GM21529 (cell line): ENCODE data around the gene MAPRE3.

ENCODE experiments used
- ATAC-seq: cut with Tn5 transposase; IDR thresholded peaks from one replicate; pipeline ENCODE4 v1.9.1; 2021; ENCODE audit not compliant: unreplicated experiment

Gene MAPRE3

DNA sequence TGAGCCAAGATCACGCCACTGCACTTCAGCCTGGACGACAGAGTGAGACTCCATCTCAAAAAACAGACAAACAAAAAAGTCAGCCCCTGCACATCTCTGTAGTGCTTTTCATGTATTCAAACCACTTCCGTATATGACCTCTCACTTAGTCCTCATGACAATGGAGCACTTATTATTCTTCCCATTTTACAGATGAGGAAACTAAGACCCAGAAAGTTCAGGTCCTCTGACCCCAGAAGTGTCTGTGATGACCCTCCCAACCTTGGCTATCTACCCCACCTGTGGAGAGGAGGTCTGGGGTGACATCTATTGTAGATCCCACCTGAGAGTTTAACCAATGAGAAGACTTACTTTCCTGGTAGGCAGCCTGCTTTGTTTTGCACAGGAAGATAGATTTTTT, 21.6 kb upstream of the MAPRE3 start:
- no peak for ATAC-seq

DNA sequence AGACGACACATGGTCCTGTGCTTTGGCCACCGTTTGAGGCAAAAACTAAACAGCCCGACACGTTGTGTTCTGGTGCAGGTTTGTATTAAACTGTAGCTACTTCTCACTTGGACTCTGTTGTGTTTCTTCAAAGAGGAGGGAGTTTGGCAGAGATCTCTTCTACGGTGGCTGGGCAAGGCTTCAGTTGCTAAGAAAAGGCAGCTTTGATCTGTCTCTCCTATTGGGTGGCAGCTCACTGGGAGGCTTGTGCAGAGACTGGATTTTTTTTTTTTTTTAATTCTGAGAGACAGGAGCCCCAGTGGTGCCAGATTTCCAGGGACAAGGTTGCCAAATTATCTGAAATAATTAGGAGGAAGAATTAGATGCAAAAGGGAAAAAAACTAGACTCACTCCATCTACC, 20.2 kb upstream of the MAPRE3 start:
- ATAC-seq = no peak

DNA sequence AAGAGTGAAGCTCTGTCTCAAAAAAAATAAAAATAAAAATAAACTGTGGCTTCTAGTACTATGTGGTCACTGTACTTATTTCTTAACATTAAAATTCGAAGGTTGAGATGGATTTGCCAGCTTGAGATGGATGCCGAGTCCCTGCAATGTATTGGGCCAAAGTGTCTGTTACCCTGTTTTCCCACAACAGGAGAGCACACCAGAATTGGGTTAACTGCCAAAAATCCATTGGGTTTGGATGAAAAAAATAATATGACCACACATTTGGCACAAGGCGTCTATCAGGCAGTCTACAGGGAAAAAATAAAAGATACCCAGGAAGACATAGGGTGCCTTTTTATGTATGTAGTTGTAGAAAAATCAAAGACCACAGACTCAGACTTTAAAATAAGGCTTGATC, 19.2 kb upstream of the MAPRE3 start:
- no peak for ATAC-seq

DNA sequence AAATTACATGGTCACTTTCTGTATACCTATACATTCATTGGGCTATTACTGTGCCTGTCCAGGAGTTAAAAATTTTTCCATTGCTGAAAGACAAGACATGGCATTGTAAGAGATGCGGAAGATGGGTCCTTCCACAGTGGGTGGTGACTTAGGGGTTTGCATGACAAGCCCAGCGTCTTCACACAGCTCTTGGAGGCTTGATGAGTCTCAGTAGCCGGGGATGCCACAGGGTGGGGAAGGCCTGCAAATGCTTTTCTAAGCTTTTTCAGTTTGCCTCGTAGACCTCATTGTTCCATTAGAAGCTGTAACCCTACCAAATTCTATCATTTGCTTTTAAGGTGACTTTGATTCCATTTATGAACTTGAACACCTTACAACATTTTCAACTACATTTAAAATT, 18.1 kb upstream of the MAPRE3 start:
- ATAC-seq = no peak

DNA sequence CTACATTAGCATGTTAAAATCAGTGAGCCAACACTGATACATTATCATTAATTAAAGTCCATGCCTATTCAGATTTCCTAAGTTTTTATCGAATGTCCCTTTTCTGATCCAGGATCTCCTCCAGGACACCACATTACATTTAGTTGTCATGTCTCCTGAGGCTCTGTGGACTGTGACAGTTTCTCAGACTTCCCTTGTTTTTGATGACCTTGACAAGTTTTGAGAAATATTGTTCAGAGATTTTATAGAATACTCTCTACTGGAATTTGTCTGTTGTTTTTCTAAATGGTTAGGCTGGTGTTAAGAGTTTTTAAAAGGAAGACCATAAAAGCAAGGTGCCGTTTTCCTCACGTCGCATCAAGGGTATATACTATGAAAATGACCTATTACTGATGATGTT, 16.3 kb upstream of the MAPRE3 start:
- no peak for ATAC-seq

DNA sequence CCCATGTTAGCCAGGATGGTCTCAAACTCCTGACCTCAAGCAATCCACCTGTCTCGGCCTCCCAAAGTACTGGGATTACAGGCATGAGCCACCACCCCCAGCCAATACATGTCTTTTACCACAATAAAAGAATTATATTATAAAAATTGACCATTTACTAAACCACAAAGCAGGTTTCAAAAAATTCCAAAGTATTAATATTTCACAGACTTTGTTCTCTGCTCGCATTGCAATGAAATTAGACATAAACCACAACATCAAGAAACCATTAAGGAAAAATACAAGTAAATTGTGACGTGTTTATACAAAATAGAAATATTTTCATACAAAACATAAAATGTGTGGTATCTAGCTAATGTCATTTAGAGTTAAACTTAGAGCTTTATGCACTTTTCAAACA, 13.4 kb upstream of the MAPRE3 start:
- ATAC-seq = no peak

DNA sequence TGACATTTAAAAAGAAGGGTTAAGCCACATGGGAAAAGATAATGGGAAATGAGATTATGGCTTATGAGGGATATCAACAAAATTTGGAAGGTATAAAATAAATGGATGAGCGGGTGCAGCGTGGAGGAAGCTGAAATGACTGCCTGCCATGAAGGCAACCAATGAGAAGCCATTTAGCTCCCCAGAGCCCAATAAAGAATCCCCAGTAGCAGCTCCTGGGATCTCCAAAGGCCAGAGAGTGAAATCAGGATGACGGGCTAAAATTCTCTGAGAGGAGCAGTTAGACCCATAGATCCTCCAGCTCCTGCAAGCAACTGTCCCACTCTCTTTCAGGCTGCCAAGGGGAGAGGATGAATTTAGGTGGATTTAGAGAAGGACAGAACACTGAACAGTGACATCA, 12.9 kb upstream of the MAPRE3 start:
- no peak for ATAC-seq

DNA sequence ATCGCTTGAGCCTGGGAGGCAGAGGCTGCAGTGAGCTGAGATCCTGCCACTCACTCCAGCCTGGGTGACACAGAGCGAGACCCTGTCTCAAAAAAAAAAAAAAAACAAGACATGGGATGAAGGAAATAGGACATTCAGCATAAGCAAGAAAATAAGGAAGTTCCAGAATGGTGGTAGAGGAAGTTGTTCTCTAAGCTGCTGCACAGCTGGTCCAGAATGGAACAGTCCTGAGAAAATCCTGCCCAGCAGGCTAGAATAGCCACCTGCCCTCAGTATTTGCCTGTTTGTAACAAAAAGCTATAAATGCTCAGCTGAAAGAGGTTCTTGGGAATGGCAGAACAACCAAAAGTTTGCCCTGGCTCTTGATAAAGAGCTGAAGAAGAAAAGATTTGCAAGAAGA, 11.1 kb upstream of the MAPRE3 start:
- no peak for ATAC-seq

DNA sequence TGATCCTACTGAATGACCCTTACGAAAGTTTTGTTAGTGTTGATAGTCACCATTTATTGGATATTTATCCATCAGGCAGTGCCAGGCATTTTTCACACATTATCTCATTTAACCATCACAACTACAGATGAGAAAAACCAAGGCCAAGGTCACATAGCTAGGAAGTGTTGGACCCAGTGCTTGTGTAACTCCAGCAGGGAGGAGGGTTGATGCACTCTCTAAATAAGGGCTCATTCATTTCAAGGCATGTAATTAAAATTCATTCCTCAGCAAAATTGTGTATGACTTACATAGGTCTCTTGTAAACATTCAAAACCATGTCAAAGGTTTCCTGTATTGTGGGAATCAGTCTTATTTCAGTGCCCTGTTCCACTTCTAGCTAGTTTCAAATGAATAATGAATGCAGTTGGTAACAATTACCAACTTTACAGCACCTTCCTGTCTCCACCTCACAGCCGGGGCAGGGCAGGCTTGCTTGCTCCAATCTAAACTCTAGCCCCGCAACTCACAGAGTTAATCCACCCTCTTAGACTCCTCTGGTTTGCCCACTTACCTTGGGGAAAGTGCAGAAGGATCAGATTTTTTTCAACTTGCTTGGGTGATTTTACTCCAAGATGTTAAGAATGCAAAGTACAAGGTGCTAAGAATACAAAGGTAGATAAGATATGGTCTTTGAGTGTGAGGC, 5.8 kb upstream of the MAPRE3 start:
- ATAC-seq = no peak

DNA sequence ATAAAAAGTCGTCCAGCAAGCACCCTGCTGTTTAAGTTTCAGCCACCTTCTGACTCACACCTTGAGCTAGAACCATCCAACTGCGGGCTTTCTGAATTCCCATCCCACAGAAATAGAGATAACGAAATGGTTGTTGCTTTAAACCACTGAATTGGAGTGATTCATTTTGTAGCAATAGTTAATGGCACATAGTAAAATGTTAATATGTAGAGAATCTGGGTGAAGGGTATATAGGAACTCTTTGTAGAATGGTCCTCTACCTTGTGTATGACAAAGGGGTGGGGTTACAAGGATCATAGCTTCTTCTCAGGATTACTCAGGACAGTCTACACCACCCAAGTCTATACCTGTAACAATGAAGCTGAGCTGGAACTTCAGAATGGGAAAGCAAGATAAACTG, 2.4 kb upstream of the MAPRE3 start:
- no peak for ATAC-seq

DNA sequence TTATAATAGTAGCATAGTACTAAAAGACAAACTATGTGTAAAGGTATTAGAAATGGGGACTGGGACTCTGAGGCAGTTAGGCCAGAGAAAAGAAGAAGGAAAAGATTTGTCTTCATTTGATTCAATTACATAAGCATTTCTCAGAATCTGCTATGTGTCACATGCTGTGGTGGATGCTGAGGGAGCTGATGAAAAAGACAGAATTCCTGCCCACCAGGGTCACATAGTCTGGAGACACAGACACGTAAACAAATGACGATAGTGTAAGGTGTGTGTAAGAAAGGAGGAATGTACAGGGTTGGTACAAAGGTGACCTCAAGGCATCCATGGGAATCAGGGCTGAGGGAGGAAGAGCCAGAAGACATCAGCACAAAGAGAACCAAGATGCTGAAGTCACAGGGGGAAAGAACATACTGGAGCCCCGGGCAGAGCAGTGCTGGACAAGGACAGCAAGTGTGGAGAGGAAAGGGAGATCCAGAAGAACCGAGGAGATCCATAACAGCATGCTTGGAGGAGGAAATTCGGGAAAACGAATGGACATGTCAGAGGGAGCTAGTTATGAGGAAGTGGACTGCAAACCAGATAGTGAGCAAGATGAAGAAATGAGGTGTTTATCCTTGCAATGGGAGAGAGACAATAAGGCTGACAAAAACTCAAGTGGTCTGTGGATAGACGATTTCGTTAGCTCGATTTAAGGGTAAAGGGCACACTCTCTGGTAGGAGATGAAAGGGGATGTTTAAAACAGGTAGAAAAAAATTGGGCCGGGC, 1.2 kb upstream of the MAPRE3 start:
- no peak for ATAC-seq

DNA sequence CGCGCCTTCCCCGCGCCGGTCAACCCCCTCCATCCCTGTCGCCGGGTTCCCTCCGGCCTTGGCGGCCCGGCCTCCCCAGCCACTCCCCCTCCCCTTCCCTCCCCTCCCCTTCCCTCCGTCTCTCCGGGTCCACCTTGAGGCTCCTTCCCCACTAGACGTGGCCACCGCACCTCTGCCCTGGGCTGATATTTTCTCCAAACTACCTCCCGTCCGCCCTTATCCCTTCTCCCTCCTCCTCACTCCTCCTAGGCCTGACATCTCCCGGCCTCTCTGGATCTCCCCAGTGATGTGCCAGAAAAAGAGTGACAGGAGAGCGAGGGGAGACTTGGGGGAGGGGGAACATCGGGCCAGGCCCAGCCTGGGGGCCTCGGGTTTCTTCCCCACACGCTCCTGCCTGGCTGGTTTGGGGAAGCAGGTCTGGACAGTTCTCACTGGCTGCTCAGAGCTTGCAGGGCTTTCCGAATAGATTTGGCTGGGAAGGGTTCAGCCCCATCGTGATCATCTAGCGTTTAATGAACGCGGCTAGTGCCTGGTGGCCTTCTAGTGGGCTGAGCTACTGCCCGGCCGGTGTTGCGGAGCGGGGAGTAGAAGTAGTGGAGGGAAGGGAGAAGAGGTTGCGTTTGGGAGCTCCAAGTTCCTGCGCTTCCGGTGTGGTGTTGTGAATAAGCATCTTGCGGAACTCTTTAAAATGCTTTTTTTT, 641 bp downstream of the MAPRE3 start:
- peak; percentile 22 for ATAC-seq

DNA sequence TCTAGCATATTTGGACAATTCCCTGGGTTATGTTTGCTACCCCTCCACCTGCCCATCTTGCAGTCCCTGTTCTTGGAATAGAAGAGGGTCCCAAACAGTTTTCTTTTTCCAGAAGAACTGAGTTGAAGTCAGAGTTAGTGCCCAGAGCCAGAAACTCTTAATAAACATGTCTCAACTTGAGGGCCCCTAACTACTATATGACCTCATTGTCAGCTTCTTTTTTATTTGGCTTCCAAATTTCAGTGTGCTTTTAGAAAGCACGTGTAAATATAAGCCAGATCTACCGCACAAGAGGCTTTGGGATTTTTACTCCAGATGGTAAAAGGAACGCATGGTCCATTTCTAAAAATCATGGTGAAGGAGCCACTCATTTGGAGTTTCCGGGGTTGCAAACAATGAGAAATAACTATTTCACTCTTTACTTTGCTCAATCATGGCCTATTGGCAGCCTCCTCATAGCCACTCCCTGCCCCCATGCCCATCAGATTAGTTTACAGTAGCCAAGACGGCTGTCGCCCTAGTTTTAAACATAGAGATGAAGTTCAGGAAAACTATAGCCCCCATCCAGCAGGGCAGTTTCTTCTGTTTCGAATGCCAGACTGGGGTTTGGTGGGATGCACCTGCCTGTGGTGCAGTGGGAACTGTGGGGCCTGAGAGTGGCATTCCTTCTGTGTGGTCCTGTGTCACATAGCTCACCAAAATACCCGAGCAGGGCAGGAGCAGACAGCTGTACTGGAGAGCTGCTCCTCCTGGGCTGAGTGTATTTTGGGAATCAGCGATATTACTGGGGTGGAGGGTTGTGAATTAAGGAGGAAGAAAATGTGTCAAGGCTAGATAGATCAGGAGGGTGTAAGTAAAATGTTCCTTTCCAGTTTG, 1.7 kb downstream of the MAPRE3 start:
- no peak for ATAC-seq

DNA sequence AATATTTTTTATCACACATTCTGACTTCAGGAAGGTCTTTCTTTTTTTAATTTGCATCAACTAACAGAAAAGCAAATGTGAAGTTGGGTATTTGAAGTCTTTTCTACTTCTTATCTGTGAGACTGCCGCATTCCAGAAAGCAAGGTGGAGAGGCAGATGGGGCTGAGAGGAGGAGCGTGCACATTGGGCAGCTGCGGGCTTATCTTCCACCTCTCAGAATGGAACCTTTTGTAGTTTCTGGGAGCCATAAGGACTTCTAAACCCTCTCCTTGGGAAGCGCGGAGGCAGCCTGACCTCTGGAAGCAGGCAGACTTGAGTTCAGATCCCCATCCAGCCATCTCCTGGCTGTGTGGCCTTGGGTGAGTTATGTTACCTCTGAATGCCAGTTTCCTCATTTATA, 3.9 kb downstream of the MAPRE3 start:
- no peak for ATAC-seq

DNA sequence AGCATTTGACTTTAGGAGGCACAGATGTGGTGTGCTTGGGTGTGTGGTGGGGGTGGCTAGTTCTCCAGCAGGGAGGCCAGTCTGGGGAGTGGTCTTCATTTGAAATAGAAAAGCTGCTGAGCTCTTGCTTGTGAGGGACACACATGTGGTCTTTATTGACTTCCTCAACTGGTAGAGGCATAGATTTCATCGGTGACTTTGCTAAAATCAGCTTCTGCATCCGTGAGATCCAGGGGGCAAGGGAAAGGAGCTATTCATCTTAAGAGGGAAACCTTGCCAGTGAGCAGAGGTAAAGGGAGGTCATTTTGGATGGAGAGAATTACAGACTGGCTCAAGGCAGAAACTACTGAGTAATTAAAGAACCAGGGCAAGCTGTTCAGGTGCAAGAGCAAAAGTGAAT, 4.7 kb downstream of the MAPRE3 start:
- ATAC-seq = no peak

DNA sequence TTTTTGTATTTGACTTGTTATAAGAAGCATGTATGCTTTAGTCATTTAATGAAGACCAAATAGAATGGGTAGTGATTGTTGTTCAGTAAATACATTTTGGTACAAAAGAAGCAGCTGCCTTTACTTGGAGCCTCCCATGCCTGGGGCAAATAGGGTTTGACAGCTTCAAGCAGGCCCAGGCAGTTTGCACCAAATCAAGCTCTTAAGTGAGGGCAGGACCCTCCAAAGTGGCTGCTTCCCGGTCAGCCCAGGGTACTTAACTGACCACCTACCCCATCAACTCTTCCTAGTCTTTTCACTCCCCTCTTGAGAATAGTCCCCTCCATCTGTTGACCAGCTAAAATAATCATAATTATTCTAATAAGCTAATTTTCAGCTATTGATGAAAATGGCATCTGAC, 5.2 kb downstream of the MAPRE3 start:
- no peak for ATAC-seq

DNA sequence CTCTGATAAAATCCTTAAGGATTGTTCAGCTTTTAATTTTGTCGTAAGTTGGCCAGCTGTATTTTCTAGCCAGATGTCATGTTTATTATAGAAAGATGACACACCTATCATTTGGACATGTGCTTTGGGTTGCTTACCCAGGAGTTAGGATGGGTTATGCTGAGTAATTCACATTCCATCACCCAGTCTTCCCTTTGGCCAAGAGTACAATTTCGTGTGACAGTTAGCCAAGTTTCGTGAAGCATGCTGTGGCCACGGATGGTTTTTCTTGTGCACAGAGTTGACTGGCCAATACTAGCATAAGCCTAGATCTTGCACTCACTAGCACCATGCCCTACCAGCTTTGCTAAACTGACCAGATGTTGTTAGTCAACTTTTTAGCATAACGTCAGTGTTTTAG, 5.8 kb downstream of the MAPRE3 start:
- no peak for ATAC-seq

DNA sequence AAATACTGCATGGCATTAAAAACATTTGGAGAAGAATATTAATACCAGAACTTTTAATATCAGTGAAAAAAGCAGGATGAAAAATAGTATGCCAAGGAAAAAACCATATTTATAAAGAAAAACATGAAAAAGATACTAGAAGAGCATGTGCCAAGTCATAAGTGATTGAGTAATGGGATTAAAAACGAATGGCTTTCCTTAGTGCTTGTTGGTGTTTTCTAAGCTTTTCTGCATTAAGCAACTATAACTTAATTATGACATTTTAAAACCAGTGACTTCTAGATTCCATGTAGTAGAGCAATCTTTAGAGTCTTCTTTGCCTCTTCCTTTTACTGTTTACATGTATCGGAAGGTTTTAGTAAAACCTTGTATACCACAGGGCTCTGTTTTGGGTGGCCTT, 6.6 kb downstream of the MAPRE3 start:
- no peak for ATAC-seq

DNA sequence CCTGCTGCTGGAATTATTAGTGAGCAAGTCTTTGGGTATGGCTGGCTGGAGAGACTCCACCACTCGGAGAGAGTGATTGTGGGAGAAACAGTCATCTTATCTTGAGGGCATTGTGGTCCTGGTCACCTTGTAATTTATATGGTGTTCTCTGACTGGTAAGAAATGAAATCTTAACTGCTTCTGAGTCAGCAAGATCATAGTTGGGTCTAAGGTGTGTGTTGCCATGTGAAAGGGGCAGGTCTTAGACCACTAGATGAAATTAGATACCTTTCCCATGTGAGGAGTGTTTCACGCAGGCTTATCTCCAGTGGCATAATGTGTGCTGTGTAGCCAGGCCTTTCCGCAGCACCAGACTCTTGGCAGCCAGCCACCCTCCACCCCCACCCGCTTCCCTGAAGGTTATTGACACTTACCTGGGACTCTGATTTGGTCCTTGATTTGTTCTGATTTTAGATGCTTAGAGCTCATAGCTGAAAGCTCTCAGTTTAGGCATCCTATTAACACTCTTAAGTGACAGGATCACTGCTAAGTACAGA, 7.7 kb downstream of the MAPRE3 start:
- no peak for ATAC-seq

DNA sequence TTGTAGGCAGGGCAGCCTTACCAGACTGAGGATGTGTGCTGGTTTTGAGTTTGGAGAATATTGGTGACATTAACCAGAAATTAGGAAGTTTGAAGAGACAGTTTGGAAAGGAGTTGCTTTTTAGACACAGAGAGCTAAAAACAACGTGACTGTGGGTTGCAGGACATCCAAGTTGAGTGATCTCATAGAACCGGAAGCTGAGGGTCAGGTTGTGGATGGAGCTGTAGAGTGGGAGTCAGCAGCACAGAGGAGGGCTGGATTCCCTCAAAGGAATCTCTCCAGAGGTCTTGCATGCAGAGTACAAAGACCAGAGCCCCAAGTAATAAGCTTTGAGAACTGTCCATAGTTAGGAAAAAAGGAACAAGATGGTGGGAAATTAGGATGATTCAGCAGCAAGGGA, 9.3 kb downstream of the MAPRE3 start:
- ATAC-seq = no peak

DNA sequence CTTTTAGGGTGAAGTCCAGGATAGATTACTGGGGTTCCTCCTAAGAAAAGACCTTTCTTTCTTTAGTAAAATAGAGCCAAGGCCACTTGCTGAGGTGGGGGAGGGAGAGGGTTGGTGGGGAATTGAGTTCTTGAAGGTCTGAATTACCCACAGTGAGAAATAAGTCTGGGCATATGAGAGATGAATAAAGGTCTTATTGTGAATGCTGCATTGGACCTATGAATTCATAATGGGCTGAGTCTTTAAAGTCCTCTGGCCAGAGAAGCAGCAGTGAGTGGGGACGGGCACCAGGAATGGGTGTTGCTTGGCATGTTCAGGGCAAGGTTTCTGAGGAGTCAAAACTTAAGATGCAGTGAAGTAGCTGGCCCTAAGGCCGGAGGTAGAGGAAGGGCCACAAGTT, 10.5 kb downstream of the MAPRE3 start:
- ATAC-seq = no peak
